Measurements from ENCODE around the gene NPHS1. TPM values are rescaled to one million over a fixed set of nuclear protein-coding genes. Genes with fewer than 3 reads are reported as not detected.

The NPHS1 gene
- total and polyA plus RNA-seq, 12 donors, result 0.07 to 0.12 TPM; not detected in 10

GRCh38 chr19:35861640-35862160 lies 9.4 kb upstream of the NPHS1 start:
- 50 to 53% methylated on average over 19 of the region's 19 CpGs for WGBS, 2 donors
- TF ChIP-seq, protein P1, sequence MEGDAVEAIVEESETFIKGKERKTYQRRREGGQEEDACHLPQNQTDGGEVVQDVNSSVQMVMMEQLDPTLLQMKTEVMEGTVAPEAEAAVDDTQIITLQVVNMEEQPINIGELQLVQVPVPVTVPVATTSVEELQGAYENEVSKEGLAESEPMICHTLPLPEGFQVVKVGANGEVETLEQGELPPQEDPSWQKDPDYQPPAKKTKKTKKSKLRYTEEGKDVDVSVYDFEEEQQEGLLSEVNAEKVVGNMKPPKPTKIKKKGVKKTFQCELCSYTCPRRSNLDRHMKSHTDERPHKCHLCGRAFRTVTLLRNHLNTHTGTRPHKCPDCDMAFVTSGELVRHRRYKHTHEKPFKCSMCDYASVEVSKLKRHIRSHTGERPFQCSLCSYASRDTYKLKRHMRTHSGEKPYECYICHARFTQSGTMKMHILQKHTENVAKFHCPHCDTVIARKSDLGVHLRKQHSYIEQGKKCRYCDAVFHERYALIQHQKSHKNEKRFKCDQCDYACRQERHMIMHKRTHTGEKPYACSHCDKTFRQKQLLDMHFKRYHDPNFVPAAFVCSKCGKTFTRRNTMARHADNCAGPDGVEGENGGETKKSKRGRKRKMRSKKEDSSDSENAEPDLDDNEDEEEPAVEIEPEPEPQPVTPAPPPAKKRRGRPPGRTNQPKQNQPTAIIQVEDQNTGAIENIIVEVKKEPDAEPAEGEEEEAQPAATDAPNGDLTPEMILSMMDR (IDR thresholded peaks at IDR 0.05), result no peak
- intact Hi-C loops (cut with DNase I), result no loop called here

GRCh38 chr19:35860818-35861639 lies 8.7 kb upstream of the NPHS1 start:
- DNase-seq (no peak), ATAC-seq (peak in 5 of 8 donors; percentile 28 to 54 (median 46))
- Histone ChIP-seq H3K36me3 (no peaks in the 10 kb centered on the region), H3K27ac (no peak overlapping the region), H3K9me3 (no peaks in the 10 kb centered on the region), H3K27me3 (peaks cover 18 to 88% (median 71%) of the 10 kb centered on the region in 7 donors), H3K4me1 (peaks cover 0 to 26% (median 9%) of the 10 kb centered on the region in 9 donors), H3K4me3 (no peak overlapping the region)
- WGBS, 2 donors, result 7 to 8% methylated on average over 53 to 55 of the region's 55 CpGs
- TF ChIP-seq, protein P1 (IDR thresholded peaks at IDR 0.05), result no peak
- intact Hi-C loops (cut with DNase I), result no loop called here

More at GRCh38 chr19:35861640-35862160, 9.4 kb upstream of the NPHS1 start:
- ATAC-seq, result no peak
- Histone ChIP-seq H3K36me3 (no peaks in the 10 kb centered on the region), H3K4me3 (no peak overlapping the region), H3K4me1 (peaks cover 0 to 20% (median 3%) of the 10 kb centered on the region in 9 donors), H3K9me3 (no peaks in the 10 kb centered on the region), H3K27ac (no peak overlapping the region), H3K27me3 (peaks cover 11 to 81% (median 65%) of the 10 kb centered on the region in 7 donors)
- DNase-seq, result no peak

DNA sequence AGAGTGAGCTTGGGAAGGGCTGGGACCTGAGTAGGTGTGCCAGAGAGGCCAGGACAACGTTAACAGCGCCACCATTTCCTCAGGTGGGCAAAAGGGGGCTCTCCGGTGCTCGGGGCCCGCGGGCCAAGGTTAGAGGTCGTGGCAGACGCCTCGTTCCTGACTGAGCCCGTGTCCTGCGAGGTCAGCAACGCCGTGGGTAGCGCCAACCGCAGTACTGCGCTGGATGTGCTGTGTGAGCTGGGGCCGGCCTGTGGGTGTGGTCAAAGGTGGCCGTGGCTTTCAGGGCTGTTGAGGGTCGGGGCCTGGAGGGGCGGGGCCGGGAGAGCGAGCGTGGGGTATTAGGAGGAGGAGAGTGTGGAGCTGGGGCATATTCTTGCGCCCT lies 8.1 kb upstream of the NPHS1 start:
- H3K27me3 ChIP-seq, result peaks cover 20 to 93% (median 76%) of the 10 kb centered on the region in 7 donors
- 15 to 17% methylated on average over 21 to 24 of the region's 24 CpGs for WGBS, 2 donors
- ATAC-seq, result peak in 1 of 8 donors; percentile 29
- H3K27ac ChIP-seq, result no peak overlapping the region
- no peaks in the 10 kb centered on the region for H3K9me3 ChIP-seq
- intact Hi-C loops (cut with DNase I), result no loop called here
- no peak overlapping the region for H3K4me3 ChIP-seq
- peaks cover 0 to 29% (median 12%) of the 10 kb centered on the region in 9 donors for H3K4me1 ChIP-seq
- no peak for DNase-seq
- no peaks in the 10 kb centered on the region for H3K36me3 ChIP-seq
- TF ChIP-seq, protein P1 (IDR thresholded peaks at IDR 0.05), result no peak

DNA sequence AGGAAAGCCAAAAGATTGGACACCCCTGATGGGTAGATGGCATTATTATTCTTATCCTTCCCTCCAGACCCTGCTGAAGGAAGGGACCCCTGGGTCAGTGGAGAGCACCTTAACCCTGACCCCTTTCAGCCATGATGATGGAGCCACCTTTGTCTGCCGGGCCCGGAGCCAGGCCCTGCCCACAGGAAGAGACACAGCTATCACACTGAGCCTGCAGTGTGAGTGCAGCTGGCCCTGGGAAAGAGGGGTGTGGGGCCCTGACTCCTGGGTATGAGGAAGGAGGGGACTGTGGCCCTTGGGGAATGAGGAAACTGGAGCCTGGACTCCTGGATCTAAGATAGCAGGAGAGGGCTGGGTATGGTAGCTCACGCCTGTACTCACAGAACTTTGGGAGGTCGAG lies 7.1 kb upstream of the NPHS1 start:
- Histone ChIP-seq H3K9me3 (no peaks in the 10 kb centered on the region), H3K27me3 (peaks cover 20 to 97% (median 85%) of the 10 kb centered on the region in 7 donors), H3K36me3 (no peaks in the 10 kb centered on the region), H3K4me3 (no peak overlapping the region), H3K27ac (no peak overlapping the region), H3K4me1 (peaks cover 0 to 29% (median 12%) of the 10 kb centered on the region in 9 donors)
- ATAC-seq (no peak), DNase-seq (no peak)
- TF ChIP-seq, protein P1 (IDR thresholded peaks at IDR 0.05), result no peak
- WGBS, 2 donors, result 68 to 78% methylated on average over 4 of the region's 4 CpGs
- intact Hi-C loops (cut with DNase I), result no loop called here

All from heart right ventricle (tissue), 16 donors.